Measurements from ENCODE around the gene HSD17B2.

GRCh38 chr16:82111944-82112343 is 76.9 kb downstream of the HSD17B2 start:
- TF ChIP-seq CTCF (conservative IDR thresholded peaks at IDR 0.05; ENCODE audit: low read length), result no peak
- no peak for TF ChIP-seq EZH2phosphoT487 (IDR thresholded peaks at IDR 0.05; ENCODE audit: borderline replicate concordance)

Measured in Loucy (cell line).